ENCODE measurements around the gene KCNV2.

The KCNV2 gene

GRCh38 chr9:2720179-2720654 is 2.9 kb downstream of the KCNV2 start:
- no peak for DNase-seq (ENCODE audit: low read depth)

- DNase-seq (ENCODE audit: low read depth) = no peak
These were observed 5.4 kb downstream of the KCNV2 start for GRCh38 chr9:2722715-2723114.

- DNase-seq (ENCODE audit: low read depth) = no peak
These were observed 6.2 kb downstream of the KCNV2 start for GRCh38 chr9:2723376-2724065.

GRCh38 chr9:2725126-2725525 is 7.8 kb downstream of the KCNV2 start:
- DNase-seq (ENCODE audit: low read depth) = no peak

- no peak for DNase-seq (ENCODE audit: low read depth)
These were observed 8.8 kb downstream of the KCNV2 start for GRCh38 chr9:2725898-2726649.

- DNase-seq (ENCODE audit: low read depth) = no peak
These were observed 9.5 kb downstream of the KCNV2 start for GRCh38 chr9:2726650-2727340.

GRCh38 chr9:2727374-2727773 is 10.1 kb downstream of the KCNV2 start:
- DNase-seq (ENCODE audit: low read depth) = no peak

GRCh38 chr9:2727966-2728613 is 10.8 kb downstream of the KCNV2 start:
- DNase-seq (ENCODE audit: low read depth) = no peak

- DNase-seq (ENCODE audit: low read depth) = no peak
These were observed 11.7 kb downstream of the KCNV2 start for GRCh38 chr9:2729003-2729402.

- DNase-seq (ENCODE audit: low read depth) = no peak
These were observed 12.4 kb downstream of the KCNV2 start for GRCh38 chr9:2729721-2730120.

- DNase-seq (ENCODE audit: low read depth) = no peak
These were observed 13.7 kb downstream of the KCNV2 start for GRCh38 chr9:2730971-2731370.

GRCh38 chr9:2732492-2732891 is 15.2 kb downstream of the KCNV2 start:
- DNase-seq (ENCODE audit: low read depth) = no peak

- no peak for DNase-seq (ENCODE audit: low read depth)
These were observed 23.3 kb downstream of the KCNV2 start for GRCh38 chr9:2740616-2741015.

- no peak for DNase-seq (ENCODE audit: low read depth)
These were observed 24.3 kb downstream of the KCNV2 start for GRCh38 chr9:2741441-2742158.

GRCh38 chr9:2742214-2742613 is 24.9 kb downstream of the KCNV2 start:
- DNase-seq (ENCODE audit: low read depth) = no peak

- DNase-seq (ENCODE audit: low read depth) = no peak
These were observed 26.7 kb downstream of the KCNV2 start for GRCh38 chr9:2743937-2744529.

- no peak for DNase-seq (ENCODE audit: low read depth)
These were observed 28.5 kb downstream of the KCNV2 start for GRCh38 chr9:2745560-2746380.

- no peak for DNase-seq (ENCODE audit: low read depth)
These were observed 32.2 kb downstream of the KCNV2 start for GRCh38 chr9:2749485-2749884.

- no peak for DNase-seq (ENCODE audit: low read depth)
These were observed 38.0 kb downstream of the KCNV2 start for GRCh38 chr9:2755285-2755684.

- no peak for DNase-seq (ENCODE audit: low read depth)
These were observed 41.0 kb downstream of the KCNV2 start for GRCh38 chr9:2758162-2758897.

Measured in stimulated activated CD8-positive, alpha-beta memory T cell treated with anti-CD3 and anti-CD28 coated beads, Interleukin-15, amount 100 ng/mL, for 24 hours (primary cell).